Lung (tissue), 12 donors: ENCODE results near the gene TPCN2. TPM values are rescaled to one million over a fixed set of nuclear protein-coding genes. Genes with fewer than 3 reads are reported as not detected.

Source experiments
- ATAC-seq: fragments of 200-7000 bp; cut with Tn5 transposase; one replicate; pipeline ENCODE4 v1.9.1; 2020; ENCODE audit warnings: moderate number of reproducible peaks; ENCODE audit not compliant: insufficient read depth, low FRiP score
- DNase-seq, 3 donors: peaks; one replicate each; pipeline ENCODE4 v3.0.0-alpha.2; 2013 to 2017
- H3K27ac ChIP-seq, 2 donors: one replicate each; pipeline ENCODE4 v1.5.1; 2013; ENCODE audit warnings: mild to moderate bottlenecking in 2 of 2, moderate library complexity in 2 of 2, control low read depth in 1 of 2, inconsistent platforms in 1 of 2, low read depth in 1 of 2, low read length in 1 of 2
- H3K27me3 ChIP-seq, 3 donors: one replicate each; pipeline ENCODE4 v1.5.1; 2013; ENCODE audit warnings: low read length in 2 of 3; ENCODE audit not compliant: control insufficient read depth in 3 of 3, insufficient read depth in 3 of 3
- H3K36me3 ChIP-seq, 4 donors: one replicate each; pipeline ENCODE4 v1.5.1; 2013; ENCODE audit warnings: low read length in 4 of 4, mild to moderate bottlenecking in 1 of 4, moderate library complexity in 1 of 4; ENCODE audit not compliant: control insufficient read depth in 4 of 4, insufficient read depth in 4 of 4
- H3K4me1 ChIP-seq, 5 donors: one replicate each; pipeline ENCODE4 v1.5.1; 2013; ENCODE audit warnings: low read length in 5 of 5, mild to moderate bottlenecking in 2 of 5, moderate library complexity in 1 of 5; ENCODE audit not compliant: control insufficient read depth in 5 of 5, insufficient read depth in 5 of 5
- H3K4me3 ChIP-seq: one replicate; pipeline ENCODE4 v1.5.1; 2013; ENCODE audit warnings: mild to moderate bottlenecking, control low read depth, moderate library complexity
- H3K9ac ChIP-seq, 2 donors: one replicate each; pipeline ENCODE4 v1.5.1; 2013; ENCODE audit warnings: low read length in 2 of 2, control low read depth in 1 of 2; ENCODE audit not compliant: insufficient read depth in 1 of 2
- H3K9me3 ChIP-seq, 4 donors: one replicate each; pipeline ENCODE4 v1.5.1; 2013; ENCODE audit warnings: low read length in 3 of 4, mild to moderate bottlenecking in 1 of 4, moderate library complexity in 1 of 4; ENCODE audit not compliant: control insufficient read depth in 4 of 4, insufficient read depth in 3 of 4
- CTCF ChIP-seq: IDR thresholded peaks from 2 replicates; pipeline ENCODE4 v1.5.1; 2012; ENCODE audit warnings: mild to moderate bottlenecking; ENCODE audit errors: control extremely low read depth, extremely low read depth
- WGBS, 2 donors: extraction: QIAGEN DNeasy Blood & Tissue Kit; methylation state at CpG; one replicate each; pipeline ENCODE4 v1.1.7; 2013; 5-methylcytosine and 5-hydroxymethylcytosine counted together
- polyA plus RNA-seq, 2 donors: library from polyadenylated mRNA; stranded (reverse); fragments of 200-250 nt; gene quantifications; one replicate each; pipeline ENCODE4 v1.2.1, GENCODE V29; 2013
- total RNA-seq, 2 donors: library from RNA; depleted of rRNA in 1 of 2; stranded (reverse); fragments of >200 nt in 1 of 2; gene quantifications; one replicate each; pipeline ENCODE4 v1.2.1, GENCODE V29; 2014 to 2021
- donor health status: control.
- donor health status: control.
- donor health status: Bipolar disorder and iron deficiency.
- donor health status: healthy.
- donor health status: DM: yes; HTN: yes; CAD: no.

Gene TPCN2
- total and polyA plus RNA-seq, 4 donors = 10.0 to 25.0 (median 14.5) TPM

GRCh38 chr11:69058511-69059270 is 10.0 kb downstream of the TPCN2 start:
- H3K9me3 ChIP-seq = no peaks in the 10 kb centered on the region
- DNase-seq (no peak), ATAC-seq (no peak)
- H3K27me3 ChIP-seq = no peaks in the 10 kb centered on the region
- WGBS, 2 donors = 73 to 88% methylated on average over 21 to 23 of the region's 23 CpGs
- H3K9ac ChIP-seq = no peak overlapping the region
- no peak for TF ChIP-seq CTCF
- no peaks in the 10 kb centered on the region for H3K4me1 ChIP-seq
- peaks cover 0 to 48% (median 5%) of the 10 kb centered on the region in 4 donors for H3K36me3 ChIP-seq
- H3K27ac ChIP-seq = no peak overlapping the region
- H3K4me3 ChIP-seq = no peak overlapping the region

GRCh38 chr11:69059429-69059828 is 10.7 kb downstream of the TPCN2 start:
- no peak for ATAC-seq
- Histone ChIP-seq H3K4me3 (no peak overlapping the region), H3K27me3 (no peaks in the 10 kb centered on the region), H3K9ac (no peak overlapping the region), H3K4me1 (no peaks in the 10 kb centered on the region), H3K36me3 (peaks cover 2 to 51% (median 6%) of the 10 kb centered on the region in 4 donors), H3K27ac (no peak overlapping the region), H3K9me3 (no peaks in the 10 kb centered on the region)
- WGBS, 2 donors = 96 to 99% methylated on average over 7 of the region's 7 CpGs
- TF ChIP-seq CTCF = no peak
- DNase-seq = no peak

- Histone ChIP-seq H3K27me3 (no peaks in the 10 kb centered on the region), H3K4me1 (peaks cover 0 to 3% (median 0%) of the 10 kb centered on the region in 5 donors), H3K9ac (no peak overlapping the region), H3K36me3 (peaks cover 2 to 47% (median 7%) of the 10 kb centered on the region in 4 donors), H3K27ac (no peak overlapping the region), H3K4me3 (no peak overlapping the region), H3K9me3 (no peaks in the 10 kb centered on the region)
- WGBS, 2 donors = 87% methylated on average over 12 of the region's 12 CpGs
- no peak for TF ChIP-seq CTCF
- ATAC-seq (no peak), DNase-seq (no peak)
Observed at GRCh38 chr11:69059985-69060384, 11.3 kb downstream of the TPCN2 start.
